8988T (cell line): ENCODE data around the gene KYAT1.
"Not testable (repeated sequence)": the region's sequence is repeated elsewhere in the genome, so short reads cannot be mapped to it uniquely, and the experiment has no call there.

Experiments used
- DNase-seq: peaks from one replicate; pipeline ENCODE4 v3.0.0; 2011

KYAT1 gene

DNA sequence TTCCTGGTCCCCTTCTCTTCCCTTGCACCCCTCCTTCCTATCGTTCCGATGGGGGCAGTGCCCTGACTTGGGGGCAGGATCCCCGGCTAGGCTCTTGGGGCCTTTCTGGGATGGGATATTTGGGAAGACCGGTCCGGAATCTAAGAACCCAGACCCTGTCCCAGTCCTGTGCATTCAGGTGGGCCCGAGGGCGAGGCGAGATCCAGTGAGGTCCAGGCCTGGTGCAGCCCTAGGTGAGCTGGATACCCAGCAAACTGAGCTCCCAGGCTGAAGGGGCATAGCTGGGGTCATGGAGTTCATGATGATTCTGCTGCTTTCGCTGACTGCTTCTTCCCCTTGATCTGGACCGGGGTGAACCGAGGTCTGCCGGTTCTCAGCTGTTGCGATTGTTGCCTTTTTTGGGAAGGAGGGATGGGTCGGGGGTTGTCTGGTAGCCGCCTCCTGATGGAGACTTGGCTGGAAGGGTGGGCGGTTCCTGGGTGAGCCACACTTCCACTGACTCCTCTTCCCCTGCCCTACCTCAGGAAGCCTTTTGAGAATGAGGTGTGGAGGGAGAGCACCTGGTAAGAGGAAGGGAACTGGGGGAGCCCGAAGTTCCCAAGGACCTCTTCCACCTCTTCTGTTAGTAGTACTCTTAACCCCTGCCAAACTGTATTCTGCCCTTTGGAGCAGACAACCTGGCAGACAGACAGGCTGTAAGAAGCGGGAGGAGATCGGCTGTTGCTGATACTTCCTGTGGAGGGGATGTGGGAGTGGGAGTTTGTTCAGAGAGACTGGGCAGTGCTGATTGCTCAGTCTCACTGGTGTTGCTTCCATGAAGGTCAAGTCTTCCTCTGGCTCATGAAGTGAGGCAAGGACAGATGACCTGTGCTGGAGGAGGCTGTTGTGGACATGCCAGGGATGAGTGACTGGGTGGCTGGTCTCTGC, 1.2 kb upstream of the KYAT1 start:
- no peak for DNase-seq

- DNase-seq = no peak
These were observed 3.9 kb downstream of the KYAT1 start for GRCh38 chr9:128877852-128878251.

- DNase-seq = not testable (repeated sequence)
These were observed 10.8 kb downstream of the KYAT1 start for GRCh38 chr9:128870941-128871265.

- no peak for DNase-seq
These were observed 11.4 kb downstream of the KYAT1 start for GRCh38 chr9:128870128-128870940.

GRCh38 chr9:128863647-128864046, 18.1 kb downstream of the KYAT1 start:
- DNase-seq = no peak

- DNase-seq = no peak
These were observed 19.3 kb downstream of the KYAT1 start for GRCh38 chr9:128862401-128862851.

DNA sequence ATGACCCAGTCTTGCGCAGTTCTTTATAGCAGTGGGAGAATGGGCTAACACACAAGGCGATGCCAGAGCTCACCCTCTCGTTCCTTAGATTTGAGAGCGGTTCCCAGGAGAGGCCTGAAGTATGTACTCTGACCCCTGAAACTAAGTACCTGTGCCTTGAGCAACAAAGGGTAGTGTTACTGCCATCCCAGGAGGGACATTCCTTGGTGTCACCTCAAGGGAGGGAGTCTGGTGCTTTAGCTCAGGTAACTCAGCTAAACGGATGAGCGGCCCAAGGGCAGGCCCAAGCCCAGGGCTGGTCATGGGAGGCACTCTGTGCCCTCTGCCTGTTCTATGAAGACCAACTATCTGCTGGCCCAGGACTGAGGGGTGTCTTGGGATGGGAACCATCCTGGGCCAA, 20.2 kb downstream of the KYAT1 start:
- no peak for DNase-seq

GRCh38 chr9:128860937-128861336, 20.8 kb downstream of the KYAT1 start:
- no peak for DNase-seq

DNA sequence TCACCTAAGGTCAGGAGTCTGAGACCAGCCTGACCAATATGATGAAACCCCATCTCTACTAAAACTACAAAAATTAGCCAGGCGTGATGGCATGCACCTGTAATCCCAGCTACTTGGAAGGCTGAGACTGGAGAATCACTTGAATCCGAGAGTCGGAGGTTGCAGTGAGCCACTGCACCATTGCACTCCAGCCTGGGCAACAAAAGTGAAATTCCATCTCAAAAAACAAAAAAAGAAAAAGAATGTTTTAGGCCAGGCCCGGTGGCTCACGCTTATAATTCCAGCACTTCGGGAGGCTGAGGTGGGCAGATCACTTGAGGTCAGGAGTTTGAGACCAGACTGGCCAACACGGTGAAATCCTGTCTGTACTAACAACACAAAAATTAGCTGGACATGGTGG, 23.3 kb downstream of the KYAT1 start:
- DNase-seq = not testable (repeated sequence)

DNA sequence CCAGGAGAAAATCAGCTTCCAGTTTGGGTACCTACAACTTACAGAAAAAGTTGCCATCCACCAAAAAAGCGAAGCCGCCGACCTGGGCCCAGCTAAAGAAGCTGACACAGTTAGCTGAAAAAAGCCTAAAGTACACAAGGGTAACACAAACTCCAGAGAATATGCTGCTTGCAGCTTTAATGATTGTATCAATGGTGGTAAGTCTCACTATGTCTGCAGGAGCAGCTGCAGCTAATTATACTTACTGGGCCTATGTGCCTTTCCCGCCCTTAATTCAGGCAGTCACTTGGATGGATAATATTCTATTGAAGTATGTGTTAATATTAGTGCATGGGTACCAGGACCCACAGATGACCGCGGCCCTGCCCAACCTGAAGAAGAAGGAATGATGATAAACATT, 27.3 kb downstream of the KYAT1 start:
- not testable (repeated sequence) for DNase-seq

DNA sequence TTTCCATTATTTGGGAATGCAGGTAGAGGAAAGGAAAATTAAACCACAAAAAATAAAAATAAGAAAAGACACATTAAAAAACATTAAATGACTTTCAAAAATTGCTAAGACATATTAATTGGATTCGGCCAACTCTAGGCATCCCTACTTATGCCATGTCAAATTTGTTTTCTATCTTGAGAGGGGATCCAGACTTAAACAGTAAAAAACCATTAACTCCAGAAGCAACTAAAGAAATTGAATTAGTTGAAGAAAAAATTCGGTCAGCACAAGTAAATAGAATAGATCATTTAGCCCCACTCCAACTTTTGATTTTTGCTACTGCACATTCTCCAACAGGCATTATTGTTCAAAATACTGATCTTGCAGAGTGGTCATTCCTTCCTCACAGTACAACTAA, 29.1 kb downstream of the KYAT1 start:
- not testable (repeated sequence) for DNase-seq

GRCh38 chr9:128851779-128852600, 29.8 kb downstream of the KYAT1 start:
- DNase-seq = not testable (repeated sequence)

- DNase-seq = not testable (repeated sequence)
These were observed 30.7 kb downstream of the KYAT1 start for GRCh38 chr9:128851024-128851423.

GRCh38 chr9:128847803-128848202, 33.9 kb downstream of the KYAT1 start:
- DNase-seq = no peak

- no peak for DNase-seq
These were observed 35.1 kb downstream of the KYAT1 start for GRCh38 chr9:128846680-128847030.

DNA sequence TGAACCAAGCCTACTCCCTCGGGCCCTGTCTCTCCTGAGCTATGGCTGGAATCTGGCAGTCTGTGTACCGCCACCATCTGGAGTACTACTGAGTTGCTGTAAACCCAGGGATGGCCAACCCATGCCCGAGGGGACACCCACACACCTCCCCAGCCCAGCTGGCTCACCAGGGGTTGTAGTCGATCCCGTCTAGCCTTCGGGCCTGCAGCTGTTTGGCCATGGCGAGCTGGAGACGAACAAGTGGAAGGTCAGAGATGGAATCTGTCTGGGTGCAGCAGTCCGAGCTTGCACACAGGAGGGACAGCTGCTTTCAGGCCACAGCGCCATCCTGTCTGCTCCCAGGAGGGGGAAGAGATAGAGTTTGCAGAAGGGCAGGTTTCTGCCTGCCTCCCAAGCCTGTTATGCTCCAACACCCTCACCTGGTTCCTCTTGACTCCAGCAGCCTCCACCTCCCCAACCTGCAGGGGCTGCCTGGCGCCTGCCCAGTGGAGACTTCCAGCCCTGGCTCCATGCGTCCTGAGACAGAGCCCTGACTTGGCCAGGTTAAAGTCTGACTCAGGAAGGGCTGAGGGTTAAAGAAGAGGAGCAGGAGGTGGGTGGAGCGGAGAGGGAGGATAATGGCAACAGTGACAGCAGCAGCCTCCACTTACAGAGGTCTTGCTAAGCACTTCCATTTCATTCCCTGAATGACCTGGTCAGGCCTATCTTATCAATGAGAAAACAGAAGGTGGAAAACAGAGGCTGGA, 36.4 kb downstream of the KYAT1 start:
- peak; percentile 67 for DNase-seq

GRCh38 chr9:128843171-128843570, 38.6 kb downstream of the KYAT1 start:
- DNase-seq = not testable (repeated sequence)

DNA sequence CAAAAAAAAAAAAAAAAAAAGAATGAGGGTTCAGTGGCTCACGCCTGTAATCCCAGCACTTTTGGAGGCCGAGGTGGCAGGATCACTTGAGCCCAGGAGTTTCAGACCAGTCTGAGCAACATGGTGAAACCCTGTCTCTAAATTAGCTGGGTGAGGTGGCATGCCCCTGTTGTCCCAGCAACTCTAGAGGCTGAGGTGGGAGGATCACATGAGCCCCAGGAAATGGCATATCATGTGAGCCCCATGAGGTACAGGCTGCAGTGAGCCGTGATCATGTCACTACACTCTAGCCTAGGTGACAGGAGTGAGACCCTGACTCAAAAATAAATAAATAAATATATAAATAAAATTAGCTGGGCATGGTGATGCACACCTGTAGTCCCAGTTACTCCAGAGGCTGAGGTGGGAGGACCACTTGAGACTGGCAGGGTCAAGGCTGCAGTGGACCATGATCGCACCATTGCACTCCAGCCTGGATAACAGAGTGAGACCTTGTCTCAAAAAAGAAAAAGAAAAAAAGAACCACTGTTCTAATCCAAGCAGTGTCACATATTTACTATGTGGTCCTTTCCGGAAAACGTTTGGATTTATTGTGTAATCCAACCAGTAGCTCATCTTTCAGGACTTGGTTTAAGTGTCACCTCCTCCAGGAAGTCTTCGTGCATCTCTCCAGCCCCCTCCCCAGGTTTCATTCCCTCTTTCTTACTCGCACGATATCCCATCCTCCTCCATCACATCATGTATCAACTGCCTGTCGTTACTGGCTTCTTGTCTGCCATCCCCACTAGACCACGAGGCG, 39.9 kb downstream of the KYAT1 start:
- DNase-seq = no peak

DNA sequence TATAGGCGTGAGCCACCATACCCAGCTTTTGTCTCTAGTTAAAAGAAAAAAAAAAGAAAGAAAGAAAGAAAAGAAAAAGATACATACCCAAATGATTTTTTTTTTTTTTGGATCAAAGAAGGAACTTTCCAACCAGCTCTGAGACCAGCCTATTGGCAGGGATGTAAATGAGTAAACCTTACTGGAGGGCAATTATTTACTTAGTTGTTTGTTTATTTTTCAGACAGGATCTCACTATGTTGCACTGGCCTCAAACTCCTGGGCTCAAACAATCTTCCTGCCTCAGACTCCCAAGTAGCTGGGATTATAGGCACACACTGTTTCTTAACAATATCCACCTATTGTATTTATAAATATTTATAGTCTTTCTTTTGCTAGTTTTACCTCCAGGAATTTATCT, 41.2 kb downstream of the KYAT1 start:
- no peak for DNase-seq

DNA sequence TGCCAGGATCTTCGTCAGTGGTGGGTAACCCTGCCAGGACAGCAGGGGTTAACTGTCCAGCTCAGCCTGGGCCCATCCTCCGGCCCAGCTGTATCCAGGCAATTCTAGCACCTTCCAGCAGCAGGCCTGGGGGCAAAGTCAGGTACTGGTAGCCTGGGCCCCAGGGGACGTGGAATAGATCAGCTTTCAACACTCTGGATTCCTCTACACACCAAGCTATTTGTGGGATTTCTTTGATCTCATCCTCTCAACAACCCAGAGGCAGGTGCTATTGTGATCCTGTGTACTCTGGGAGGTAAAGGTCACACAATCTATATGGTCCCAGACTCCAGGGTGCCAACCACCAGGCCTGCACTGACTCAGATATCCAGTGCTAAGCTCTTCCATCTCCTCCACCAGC, 43.4 kb downstream of the KYAT1 start:
- no peak for DNase-seq

- DNase-seq = no peak
These were observed 45.1 kb downstream of the KYAT1 start for GRCh38 chr9:128836509-128837145.
